IPS-20b (cell line): ENCODE data around the gene RARRES2.
"Not testable (repeated sequence)": the region's sequence is repeated elsewhere in the genome, so short reads cannot be mapped to it uniquely, and the experiment has no call there.

Experiments
- H3K27ac ChIP-seq: one replicate; pipeline ENCODE4 v1.5.1; 2013; ENCODE audit warnings: low read length
- H3K27me3 ChIP-seq: 2 replicates; pipeline ENCODE4 v1.6.1; 2013; ENCODE audit warnings: mild to moderate bottlenecking, low read length, inconsistent platforms; ENCODE audit not compliant: insufficient read depth
- H3K36me3 ChIP-seq: 2 replicates; pipeline ENCODE4 v1.6.1; 2013; ENCODE audit warnings: low read depth, mild to moderate bottlenecking, inconsistent platforms, low read length, moderate library complexity; ENCODE audit not compliant: insufficient read depth
- H3K4me1 ChIP-seq: 2 replicates; pipeline ENCODE4 v1.6.1; 2013; ENCODE audit warnings: mild to moderate bottlenecking, control low read depth, inconsistent platforms, low read length, moderate library complexity; ENCODE audit not compliant: insufficient read depth
- H3K4me3 ChIP-seq: 2 replicates; pipeline ENCODE4 v1.5.1; 2013; ENCODE audit warnings: mild to moderate bottlenecking, low read length, inconsistent platforms
- H3K9ac ChIP-seq: 2 replicates; pipeline ENCODE4 v1.6.1; 2013; ENCODE audit warnings: low read depth, mild to moderate bottlenecking, inconsistent platforms, low read length, moderate library complexity
- H3K9me3 ChIP-seq: 2 replicates; pipeline ENCODE4 v1.6.1; 2013; ENCODE audit warnings: mild to moderate bottlenecking, low read depth, low read length, inconsistent platforms; ENCODE audit not compliant: insufficient read depth

Gene RARRES2

GRCh38 chr7:150295027-150295426 lies 46.4 kb downstream of the RARRES2 start:
- not testable (repeated sequence) for H3K9me3 ChIP-seq, H3K36me3 ChIP-seq, H3K4me1 ChIP-seq, H3K27me3 ChIP-seq, H3K4me3 ChIP-seq, H3K27ac ChIP-seq, H3K9ac ChIP-seq

- not testable (repeated sequence) for H3K4me3 ChIP-seq, H3K9ac ChIP-seq, H3K36me3 ChIP-seq, H3K27me3 ChIP-seq, H3K27ac ChIP-seq, H3K9me3 ChIP-seq, H3K4me1 ChIP-seq
These were observed 51.1 kb downstream of the RARRES2 start for GRCh38 chr7:150290317-150290716.

- H3K36me3 ChIP-seq, H3K9ac ChIP-seq, H3K27me3 ChIP-seq, H3K4me3 ChIP-seq, H3K9me3 ChIP-seq, H3K27ac ChIP-seq, H3K4me1 ChIP-seq: not testable (repeated sequence)
These were observed 52.6 kb downstream of the RARRES2 start for GRCh38 chr7:150288816-150289215.
